GM08714 (cell line): ENCODE results near the gene APOBEC4.

Experiments used
- H3K4me3 ChIP-seq: fragments of 200-500 bp; sonication (Bioruptor generic); 2 replicates; pipeline ENCODE4 v1.5.1; 2014; ENCODE audit warnings: mild to moderate bottlenecking, low read length, inconsistent platforms
- ZNF274 ChIP-seq: IDR thresholded peaks from 2 replicates; pipeline ENCODE4 v1.6.1; 2012; ENCODE audit warnings: mild to moderate bottlenecking, low read depth, low read length

APOBEC4 gene

DNA sequence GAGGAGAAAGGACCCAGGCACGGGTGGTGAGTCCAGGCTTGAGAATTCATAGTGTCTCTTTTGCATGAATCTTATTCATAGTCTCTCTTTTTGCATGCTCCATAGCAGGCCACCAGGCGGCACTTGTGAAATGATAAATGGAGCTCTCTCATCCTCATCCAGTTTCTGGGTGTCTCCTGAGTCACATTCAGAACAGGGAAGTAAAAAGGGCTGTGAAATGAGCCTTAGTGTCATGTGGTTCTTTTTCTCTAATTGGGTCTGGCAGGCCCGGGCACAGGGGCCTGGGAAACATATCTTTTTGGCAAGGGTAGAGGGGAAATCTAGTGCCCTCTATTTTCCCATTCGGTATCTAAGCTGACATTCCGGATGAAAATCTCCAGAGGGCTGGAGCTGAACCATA, 43.8 kb downstream of the APOBEC4 start:
- TF ChIP-seq ZNF274, result no peak
- no peak overlapping the region for H3K4me3 ChIP-seq

DNA sequence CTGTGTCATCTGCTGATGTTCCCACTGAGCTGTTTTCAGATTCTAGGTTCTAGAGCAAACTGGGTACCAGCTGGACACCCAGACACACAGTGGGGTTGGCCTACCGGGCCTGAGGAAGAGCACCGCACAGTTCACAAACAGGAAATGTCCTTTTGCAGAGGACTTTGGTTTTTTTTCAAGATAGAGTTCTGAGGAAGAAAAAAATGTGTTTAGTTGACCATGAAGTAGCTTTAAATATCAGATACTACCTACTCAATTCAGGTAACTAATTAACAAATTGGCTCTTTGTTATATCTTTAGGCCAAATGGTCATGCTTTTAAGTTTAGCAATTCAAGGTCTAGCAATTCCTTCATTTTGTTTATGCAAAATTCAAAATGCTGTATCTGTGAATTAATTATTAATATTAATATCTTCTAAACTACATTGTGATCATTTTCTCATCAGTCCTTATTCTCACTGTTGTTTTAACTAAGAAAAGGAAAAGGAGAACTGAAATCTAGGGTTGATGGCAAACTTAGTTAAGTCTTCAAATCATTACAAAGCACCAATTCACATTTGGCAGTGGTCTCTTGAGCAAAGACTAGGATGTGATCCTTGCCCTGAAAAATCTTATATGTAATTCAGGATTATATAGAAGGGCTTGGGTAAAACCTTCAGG, 45.7 kb downstream of the APOBEC4 start:
- no peak overlapping the region; the same call in 1 of the 2 replicates for H3K4me3 ChIP-seq
- no peak for TF ChIP-seq ZNF274

DNA sequence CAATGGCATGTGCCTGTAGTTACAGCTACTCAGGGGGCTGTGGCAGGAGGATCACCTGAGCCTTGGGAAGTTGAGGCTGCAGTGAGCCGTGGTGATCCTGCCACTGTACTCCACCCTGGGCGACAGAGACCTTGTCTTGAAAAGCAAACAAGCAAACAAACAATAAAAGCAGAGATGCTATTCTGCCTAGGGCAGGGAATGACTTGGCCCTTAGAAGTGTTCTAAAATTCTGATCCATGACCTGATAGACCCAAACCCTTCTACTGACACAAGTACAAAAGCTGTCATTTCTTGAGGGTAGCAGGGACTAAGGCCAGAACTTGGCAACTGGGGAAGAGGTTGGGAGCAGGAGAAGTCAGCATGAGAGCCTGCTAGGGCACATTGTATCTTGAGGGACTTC, 47.2 kb downstream of the APOBEC4 start:
- no peak overlapping the region for H3K4me3 ChIP-seq
- TF ChIP-seq ZNF274, result no peak

DNA sequence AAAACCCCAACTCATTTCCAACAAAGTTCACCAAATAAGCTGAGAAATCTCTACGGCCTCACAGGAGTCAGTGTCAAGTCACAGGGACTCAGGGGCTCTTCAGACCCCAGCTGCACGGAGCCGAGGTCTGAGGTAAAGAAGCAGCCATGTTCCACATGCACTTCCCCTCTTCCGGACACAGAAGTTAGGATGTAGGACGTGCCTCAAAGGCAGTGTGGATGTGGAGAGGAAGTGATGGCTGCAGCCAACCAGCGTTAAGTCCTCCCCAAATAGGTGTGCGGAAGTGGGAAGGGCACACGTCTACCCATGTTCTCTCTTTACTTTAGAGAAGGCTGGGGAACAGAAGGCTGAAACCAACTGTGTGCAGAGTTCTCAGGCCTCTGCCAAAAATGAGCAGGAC, 48.3 kb downstream of the APOBEC4 start:
- H3K4me3 ChIP-seq, result no peak overlapping the region
- no peak for TF ChIP-seq ZNF274

DNA sequence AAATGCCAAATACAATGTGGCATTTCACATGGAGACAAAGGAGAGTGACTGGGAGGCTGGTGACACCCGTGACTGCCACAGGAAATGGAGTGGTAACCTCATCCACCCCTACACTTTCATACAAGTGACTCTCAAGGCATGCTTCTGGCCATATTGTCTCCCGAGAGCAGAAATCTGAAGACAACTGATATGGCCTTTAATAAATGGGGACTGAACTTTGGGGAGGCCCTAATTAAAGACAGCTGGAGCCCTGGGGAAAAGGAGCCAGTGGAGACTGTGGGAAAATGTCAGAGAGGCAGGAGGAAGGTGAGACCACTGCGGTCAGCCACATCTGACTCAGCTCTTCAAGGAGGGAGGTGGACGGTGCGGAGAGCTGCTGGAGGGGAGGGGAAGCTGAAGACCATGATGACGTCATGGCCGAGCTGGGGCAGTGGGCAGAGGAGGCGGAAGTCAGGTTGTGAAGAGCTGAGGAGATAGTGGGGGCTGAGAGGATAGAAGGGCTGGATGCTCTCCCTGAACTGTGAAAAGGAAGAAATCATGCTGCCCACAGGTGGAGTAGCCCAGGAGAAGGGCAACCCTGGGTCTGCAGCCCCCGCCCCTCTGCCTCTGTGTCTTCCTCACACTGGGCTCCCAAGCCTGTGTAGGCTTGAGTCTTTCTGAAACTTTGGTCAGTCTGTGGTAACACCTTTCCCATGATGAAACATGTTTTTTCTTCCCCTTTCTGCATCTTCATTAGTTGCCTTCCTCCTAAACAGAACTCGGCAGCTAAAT, 48.9 kb downstream of the APOBEC4 start:
- H3K4me3 ChIP-seq, result no peak overlapping the region
- TF ChIP-seq ZNF274, result no peak

DNA sequence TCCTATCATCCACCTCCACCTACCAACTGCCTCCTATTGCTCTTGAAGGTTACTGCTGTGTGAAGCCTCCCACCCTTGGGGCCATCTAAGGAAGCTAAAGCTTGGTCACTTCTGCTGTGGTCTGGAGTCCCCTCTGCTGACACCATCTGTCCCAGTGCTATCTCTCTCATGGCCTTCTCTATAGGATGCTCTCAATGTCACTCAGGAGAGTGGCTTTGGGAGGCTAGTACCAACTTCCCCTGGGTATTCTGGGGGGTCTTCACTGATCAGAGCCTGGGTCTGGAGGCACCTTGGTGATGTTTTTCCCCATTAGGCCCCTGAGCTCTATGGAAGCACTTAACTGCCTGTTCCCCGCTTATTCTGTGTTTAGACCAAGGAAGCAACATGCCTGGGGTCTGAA, 50.6 kb downstream of the APOBEC4 start:
- TF ChIP-seq ZNF274, result no peak
- H3K4me3 ChIP-seq, result no peak overlapping the region

DNA sequence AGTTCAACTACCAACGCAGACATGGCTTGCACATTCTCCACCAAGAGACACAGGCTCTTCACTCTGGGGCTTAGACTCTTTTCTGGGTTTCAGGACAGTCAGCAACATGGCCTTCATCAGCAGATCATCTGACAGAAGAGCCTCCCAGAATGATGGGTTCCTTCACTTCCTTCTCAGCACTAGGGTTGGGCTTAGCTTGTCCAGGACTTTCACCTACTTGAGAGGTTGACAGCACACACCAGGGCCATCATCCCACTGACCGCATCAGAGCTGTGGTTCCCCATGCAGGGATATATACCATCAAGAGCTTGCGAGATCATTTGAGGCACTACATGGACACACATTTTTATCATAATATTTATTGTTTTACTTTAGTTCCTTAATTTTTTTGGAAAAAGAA, 52.5 kb downstream of the APOBEC4 start:
- no peak for TF ChIP-seq ZNF274
- no peak overlapping the region for H3K4me3 ChIP-seq

DNA sequence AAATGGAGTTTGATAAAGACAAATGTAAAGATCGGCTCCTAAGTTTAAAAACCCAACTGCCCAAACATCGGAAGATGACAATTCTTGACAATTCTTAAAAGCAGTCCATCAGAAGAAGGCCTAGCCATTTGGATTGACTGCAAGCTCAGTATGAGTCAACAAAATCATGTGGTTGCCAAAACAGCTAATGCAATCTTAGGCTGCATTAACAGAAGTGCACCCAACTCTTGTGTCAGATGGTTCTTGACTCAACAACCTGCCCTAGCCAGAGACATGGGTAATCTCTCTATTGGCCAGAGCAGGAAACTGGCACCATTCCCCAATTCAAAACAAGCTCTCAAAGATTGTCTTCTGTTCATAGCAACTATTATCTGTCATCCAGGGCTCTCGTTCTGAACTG, 53.0 kb downstream of the APOBEC4 start:
- TF ChIP-seq ZNF274, result no peak
- no peak overlapping the region for H3K4me3 ChIP-seq

DNA sequence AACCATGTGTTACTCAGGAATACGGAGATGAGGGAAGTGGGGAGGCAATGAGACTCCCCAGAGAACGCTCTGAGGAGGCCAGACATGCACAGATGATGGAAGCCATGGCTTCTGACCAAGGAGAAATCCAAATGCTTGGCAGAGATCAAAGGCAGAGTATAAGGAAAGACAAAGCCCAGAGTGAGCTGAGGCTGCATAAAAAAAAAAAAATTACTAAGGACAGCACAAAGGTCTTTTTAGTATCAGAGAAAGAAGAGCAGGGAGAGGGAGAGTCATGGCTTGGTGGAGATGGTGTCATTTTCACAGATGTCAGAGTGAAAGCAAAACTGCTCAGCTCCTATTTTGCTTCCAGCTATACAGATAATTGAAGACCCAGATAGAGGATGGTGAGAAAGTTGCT, 54.7 kb downstream of the APOBEC4 start:
- no peak overlapping the region for H3K4me3 ChIP-seq
- TF ChIP-seq ZNF274, result no peak

DNA sequence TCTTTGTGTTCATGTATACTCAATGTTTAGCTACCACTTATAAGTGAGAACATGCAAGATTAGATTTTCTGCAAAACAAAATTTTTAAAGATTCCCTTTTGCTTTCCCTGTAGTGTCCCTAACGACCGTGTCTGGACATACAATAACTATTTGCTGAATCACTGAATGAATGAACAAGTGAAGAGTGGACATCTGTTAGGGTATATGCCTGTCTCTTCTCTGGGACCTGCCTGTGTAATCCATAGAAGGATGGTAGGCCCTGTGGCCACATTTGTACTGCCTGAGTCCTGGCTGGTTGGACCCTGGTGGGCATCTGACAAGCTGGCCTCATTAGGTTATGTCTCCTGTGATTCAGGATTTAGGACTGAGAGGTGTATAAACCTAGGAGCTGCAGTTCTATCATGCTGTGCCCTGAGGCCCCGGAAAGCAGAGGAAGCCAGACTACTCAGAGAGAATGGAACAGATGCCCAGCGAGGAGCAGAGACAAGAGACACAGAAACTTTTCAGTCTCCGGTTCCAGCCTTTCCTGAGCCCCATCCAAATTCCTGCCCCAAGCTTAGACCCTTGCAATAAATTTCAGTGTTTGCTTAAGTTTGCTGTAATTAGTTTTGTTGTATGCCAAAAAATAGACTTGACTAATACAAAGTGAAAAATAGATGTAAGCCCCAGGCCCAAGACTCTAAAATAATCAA, 55.3 kb downstream of the APOBEC4 start:
- no peak for TF ChIP-seq ZNF274
- no peak overlapping the region for H3K4me3 ChIP-seq

DNA sequence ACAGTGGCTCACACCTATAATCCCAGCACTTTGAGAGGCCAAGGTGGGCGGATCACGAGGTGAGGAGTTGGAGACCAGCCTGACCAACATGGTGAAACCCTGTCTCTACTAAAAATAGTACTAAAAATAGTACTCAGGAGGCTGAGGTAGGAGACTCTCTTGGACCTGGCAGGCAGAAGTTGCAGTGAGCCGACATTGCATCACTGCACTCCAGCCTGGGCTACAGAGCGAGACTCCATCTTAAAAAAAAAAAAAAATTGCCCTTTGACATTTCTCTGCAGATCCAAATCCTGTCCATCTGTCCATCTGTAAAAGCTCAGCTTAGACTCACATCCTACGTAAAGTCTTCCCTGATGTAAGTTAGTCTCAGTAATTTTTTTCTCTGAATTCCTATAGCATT, 56.6 kb downstream of the APOBEC4 start:
- TF ChIP-seq ZNF274, result no peak
- no peak overlapping the region for H3K4me3 ChIP-seq
